GM18502 (cell line): ENCODE data around the gene PRKAR2A.
"Not testable (repeated sequence)": the region's sequence is repeated elsewhere in the genome, so short reads cannot be mapped to it uniquely, and the experiment has no call there.

ENCODE experiments used
- ATAC-seq: cut with Tn5 transposase; IDR thresholded peaks from one replicate; pipeline ENCODE4 v1.9.1; 2021; ENCODE audit warnings: mild to moderate bottlenecking; ENCODE audit not compliant: unreplicated experiment, poor library complexity

The PRKAR2A gene

DNA sequence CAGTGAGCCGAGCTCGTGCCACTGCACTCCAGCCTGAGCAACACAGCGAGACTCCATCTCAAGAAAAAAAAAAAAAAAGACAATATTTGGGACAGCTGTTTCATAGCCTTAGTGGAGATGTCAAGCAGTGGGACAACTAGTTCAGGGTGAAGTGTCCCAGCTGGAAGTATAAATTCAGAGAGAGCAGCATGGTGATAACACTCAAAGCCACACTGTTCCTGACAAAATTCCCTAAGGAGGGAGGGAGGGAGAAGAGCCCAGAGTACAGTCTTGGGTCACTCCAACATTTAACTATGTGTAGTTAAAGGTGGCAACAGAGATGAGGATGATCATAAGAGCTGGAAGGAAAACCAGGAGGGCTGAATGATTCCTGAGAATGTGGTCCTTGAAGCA lies 109.5 kb downstream of the PRKAR2A start:
- no peak for ATAC-seq

- ATAC-seq = not testable (repeated sequence)
Measured at GRCh38 chr3:48735075-48735767, 112.5 kb downstream of the PRKAR2A start.

- not testable (repeated sequence) for ATAC-seq
Measured at GRCh38 chr3:48734541-48734940, 113.1 kb downstream of the PRKAR2A start.

DNA sequence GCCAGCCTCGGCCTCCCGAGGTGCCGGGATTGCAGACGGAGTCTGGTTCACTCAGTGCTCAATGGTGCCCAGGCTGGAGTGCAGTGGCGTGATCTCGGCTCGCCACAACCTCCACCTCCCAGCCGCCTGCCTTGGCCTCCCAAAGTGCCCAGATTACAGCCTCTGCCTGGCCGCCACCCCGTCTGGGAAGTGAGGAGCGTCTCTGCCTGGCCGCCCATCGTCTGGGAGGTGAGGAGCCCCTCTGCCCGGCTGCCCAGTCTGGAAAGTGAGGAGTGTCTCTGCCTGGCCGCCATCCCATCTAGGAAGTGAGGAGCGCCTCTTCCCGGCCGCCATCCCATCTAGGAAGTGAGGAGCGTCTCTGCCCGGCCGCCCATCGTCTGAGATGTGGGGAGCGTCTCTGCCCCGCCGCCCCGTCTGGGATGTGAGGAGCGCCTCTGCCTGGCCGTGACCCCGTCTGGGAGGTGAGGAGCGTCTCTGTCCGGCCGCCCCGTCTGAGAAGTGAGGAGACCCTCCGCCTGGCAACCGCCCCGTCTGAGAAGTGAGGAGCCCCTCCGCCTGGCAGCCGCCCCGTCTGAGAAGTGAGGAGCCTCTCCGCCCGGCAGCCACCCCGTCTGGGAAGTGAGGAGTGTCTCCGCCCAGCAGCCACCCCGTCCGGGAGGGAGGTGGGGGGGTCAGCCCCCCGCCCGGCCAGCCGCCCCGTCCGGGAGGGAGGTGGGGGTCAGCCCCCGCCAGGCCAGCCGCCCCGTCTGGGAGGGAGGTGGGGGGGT lies 113.7 kb downstream of the PRKAR2A start:
- ATAC-seq = not testable (repeated sequence)

DNA sequence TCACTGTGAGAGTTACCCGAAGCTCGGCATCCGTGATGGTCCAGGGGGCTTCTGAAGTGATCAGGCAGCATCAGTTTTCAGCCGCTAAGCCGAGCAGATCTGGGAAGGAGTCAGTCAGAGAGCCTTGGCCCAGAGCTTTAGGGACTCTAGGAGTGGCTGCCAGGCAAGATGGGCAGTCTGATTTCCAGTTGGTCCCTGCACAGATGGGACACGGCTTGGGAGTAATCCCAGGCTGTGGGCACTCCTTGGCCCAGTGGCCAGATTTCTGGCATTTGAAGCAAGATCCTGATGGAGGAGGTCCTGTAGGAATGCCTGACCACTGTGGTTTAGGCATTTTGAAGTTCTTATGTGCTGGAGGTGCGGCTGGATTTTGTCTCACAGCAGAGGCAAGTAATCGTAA lies 120.2 kb downstream of the PRKAR2A start:
- ATAC-seq = no peak

GRCh38 chr3:48725185-48725855 lies 122.4 kb downstream of the PRKAR2A start:
- not testable (repeated sequence) for ATAC-seq

DNA sequence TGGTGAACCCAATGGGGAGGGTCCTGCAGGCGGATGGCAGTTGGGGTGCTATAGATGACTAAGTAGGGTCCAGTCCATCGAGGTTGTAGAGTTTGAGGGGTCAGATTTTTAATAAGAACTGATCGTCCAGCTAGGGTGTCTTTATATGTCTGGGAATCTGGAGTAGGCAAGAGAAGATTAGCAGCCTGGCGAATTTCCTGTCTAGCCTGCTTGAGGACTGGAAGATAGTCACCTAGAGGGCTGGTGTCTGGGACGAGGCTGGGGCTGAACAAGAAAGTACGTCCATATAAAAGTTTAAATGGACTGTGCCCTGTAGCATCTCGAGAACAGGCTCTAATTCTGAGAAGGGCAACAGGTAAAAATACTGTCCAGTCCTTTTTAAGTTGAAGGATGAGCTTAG lies 123.9 kb downstream of the PRKAR2A start:
- ATAC-seq = no peak

GRCh38 chr3:48723293-48723692 lies 124.4 kb downstream of the PRKAR2A start:
- not testable (repeated sequence) for ATAC-seq

DNA sequence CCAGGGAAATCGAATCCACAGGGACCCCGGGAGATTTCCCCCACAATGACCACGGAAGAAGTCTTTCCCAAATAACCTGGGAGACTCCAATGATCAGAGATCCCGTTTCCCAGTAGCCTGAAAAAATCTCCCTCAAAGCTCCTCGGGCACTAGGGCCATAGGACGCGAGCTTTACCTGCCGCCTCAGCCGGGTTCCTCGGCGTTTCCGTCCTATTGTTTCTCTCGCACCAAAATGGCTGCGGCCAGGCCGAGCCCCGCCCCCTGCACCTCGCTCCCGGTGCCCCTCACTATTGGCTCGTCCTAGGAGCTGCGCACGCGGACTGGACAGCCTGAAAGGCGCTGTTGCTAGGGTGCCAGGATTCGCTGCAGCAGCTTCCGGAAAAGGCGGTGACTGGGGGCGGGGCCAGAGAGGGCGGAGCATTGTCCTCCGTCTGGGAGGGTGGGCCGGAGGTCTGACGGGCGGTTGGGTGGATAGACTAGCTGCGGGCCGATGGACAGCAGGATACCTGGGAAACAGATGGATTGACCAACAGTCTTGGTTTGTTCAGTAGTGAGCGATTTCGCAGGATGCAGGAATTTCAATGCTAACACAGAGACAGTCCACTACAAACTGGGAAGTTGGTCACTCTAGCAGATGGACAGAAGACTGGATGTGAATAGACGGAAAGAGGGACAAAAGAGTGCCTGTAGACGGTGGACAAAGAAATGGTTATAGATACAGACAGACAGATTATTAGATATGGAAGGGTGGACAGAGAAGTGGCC lies 130.5 kb downstream of the PRKAR2A start, which contains the start of gene IP6K2:
IP6K2 (minus strand) TSS at position 240 of the 765 bp plus-strand sequence. CDS start 21,930 bp downstream, outside the sequence.
- ATAC-seq = peak; percentile 96

DNA sequence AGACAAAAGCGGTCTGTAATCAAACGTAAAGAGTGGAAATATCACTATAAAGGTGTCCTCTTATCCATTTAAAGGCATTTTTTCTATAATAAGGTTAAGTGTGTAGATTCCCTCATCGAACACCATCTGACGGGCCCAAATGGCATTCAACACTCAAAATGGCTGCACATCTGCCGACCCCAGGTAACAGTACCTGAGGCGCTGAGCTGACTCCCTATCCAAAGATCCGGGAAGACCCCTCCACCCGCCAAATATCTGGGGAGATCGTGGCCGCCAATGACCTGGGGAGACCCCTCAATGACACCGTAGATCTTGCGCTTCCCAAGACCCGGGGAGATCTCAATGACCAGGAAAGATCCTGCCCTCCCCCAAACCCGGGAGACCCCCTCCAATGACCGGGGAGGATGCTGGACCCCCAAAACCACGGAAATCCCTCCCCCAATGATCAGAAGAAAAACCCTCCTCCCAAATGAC lies 131.1 kb downstream of the PRKAR2A start:
- no peak for ATAC-seq

- no peak for ATAC-seq
Measured at GRCh38 chr3:48715174-48715800, 132.4 kb downstream of the PRKAR2A start.

DNA sequence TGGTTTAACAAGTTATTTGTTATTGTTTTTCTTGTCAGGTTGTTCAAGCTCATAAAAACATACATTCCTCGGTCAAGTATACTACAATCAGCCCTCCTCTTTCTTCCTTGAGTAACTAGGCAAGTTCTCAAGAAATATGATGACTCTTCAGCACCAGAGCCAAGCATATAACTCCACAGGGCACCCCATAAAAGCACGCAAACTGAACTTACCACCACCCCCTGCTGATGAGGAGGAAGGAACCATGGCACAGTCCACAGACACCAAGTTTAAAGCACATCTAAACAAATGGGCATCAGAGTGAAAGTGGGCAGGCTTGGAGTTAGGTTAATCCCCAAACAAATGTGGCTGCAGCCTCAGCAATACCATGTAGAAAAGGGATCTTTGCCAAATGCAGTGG lies 135.9 kb downstream of the PRKAR2A start:
- ATAC-seq = no peak

DNA sequence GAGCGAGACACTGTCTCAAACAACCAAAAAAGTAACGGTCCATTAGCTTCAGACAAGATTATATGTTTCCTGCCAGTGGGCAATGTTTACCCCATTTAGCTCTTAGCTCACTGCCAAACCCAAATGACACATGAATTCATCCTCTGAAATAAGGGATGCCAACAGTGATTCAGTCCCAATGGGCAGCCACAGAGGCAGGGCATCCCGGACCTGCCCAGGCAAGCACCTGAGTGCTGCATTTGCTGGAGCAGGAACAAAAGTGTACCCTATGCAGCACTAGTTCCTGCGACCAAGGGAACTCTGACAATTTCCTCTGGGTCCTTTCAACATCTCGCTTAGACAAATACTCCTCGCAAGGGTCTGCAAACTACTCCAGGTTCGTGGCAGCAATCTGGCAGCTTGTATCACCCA lies 138.6 kb downstream of the PRKAR2A start:
- ATAC-seq = no peak

DNA sequence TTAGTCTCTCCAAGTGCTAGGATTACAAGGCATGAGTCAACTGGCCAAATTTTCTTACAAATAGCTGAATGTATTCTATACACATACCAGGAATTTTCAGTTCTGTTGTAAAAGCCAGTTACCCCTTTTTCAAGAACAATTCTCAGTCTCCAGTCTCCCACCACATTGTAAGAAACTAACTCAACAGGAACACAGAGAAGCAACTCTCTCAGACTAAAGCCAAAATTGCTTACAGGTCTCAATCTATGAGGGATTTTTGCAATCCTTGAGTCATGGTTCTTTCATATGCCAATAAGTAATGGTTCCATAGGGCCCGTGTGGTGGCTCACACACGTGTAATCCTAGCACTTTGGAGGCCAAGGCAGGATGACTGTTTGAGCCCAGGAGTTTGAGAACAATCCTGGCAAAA lies 139.2 kb downstream of the PRKAR2A start:
- no peak for ATAC-seq

DNA sequence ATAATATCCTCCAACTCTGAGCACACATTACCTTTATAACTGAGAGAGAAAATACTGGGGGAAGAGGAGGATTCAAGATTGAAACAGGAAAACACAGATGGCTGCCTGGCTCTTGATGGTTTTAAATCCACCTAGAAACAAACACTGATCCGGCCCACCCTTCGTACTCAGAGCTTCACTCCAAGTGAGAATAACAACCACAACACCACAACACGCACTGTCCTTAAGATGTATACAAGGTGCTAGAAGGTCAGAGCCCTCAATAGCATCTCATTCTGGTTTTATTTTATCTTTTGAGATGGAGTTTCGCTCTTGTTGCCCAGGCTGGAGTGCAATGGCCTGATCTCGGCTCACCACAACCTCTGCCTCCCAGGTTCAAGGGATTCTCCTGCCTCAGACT lies 140.5 kb downstream of the PRKAR2A start:
- ATAC-seq = no peak

- no peak for ATAC-seq
Measured at GRCh38 chr3:48702320-48702920, 145.3 kb downstream of the PRKAR2A start.

GRCh38 chr3:48700731-48701405 lies 146.8 kb downstream of the PRKAR2A start:
- ATAC-seq = no peak

GRCh38 chr3:48698891-48699290 lies 148.8 kb downstream of the PRKAR2A start:
- no peak for ATAC-seq

- ATAC-seq = no peak
Measured at GRCh38 chr3:48697952-48698351, 149.7 kb downstream of the PRKAR2A start.
